Ovary (tissue), 9 donors: ENCODE measurements around the gene SERPING1. TPM values are rescaled to one million over a fixed set of nuclear protein-coding genes. Genes with fewer than 3 reads are reported as not detected.
A peak's percentile ranks its signal among the peaks of the same experiment; 100 is the strongest.
"Not testable (repeated sequence)": the region's sequence is repeated elsewhere in the genome, so short reads cannot be mapped to it uniquely, and the experiment has no call there.

ENCODE experiments used
- DNase-seq, 5 donors: peaks; one replicate each; pipeline ENCODE4 v3.0.0-alpha.2; 2019 to 2020
- H3K27ac ChIP-seq, 2 donors: fragments of 200-600 bp; one replicate each; pipeline versions ENCODE4 v1.5.1 to v1.8.0; 2019 to 2022
- H3K27me3 ChIP-seq: fragments of 200-600 bp; one replicate; pipeline ENCODE4 v1.8.0; 2022
- H3K36me3 ChIP-seq: fragments of 200-600 bp; sonication (generic); one replicate; pipeline ENCODE4 v1.5.1; 2019
- H3K4me1 ChIP-seq: one replicate; pipeline ENCODE4 v1.8.1; 2013; ENCODE audit warnings: mild to moderate bottlenecking, moderate library complexity; ENCODE audit not compliant: insufficient read depth
- H3K4me3 ChIP-seq: fragments of 200-600 bp; sonication (generic); one replicate; pipeline ENCODE4 v1.5.1; 2017
- H3K9me3 ChIP-seq, 2 donors: fragments of 200-600 bp in 1 of 2; sonication (generic) in 1 of 2; one replicate each; pipeline versions ENCODE4 v1.5.1 to v1.8.1; 2013 to 2019; ENCODE audit warnings: mild to moderate bottlenecking in 1 of 2, moderate library complexity in 1 of 2
- CTCF ChIP-seq, 3 donors: fragments of 450-650 bp in 2 of 3; fragments of 200-600 bp in 1 of 3; IDR thresholded peaks; one replicate each; pipeline versions ENCODE4 v1.5.1 to v1.8.0; 2016 to 2022; ENCODE audit warnings: antibody characterized with exemption in 3 of 3, mild to moderate bottlenecking in 1 of 3
- EP300 ChIP-seq: sonication (generic); formaldehyde crosslinking; IDR thresholded peaks from one replicate; pipeline ENCODE4 v1.6.1; 2017; ENCODE audit warnings: antibody characterized with exemption
- POLR2A ChIP-seq: fragments of 450-650 bp; IDR thresholded peaks from one replicate; pipeline ENCODE4 v1.6.1; 2017; ENCODE audit warnings: antibody characterized with exemption, mild to moderate bottlenecking, moderate library complexity
- WGBS, 3 donors: extraction: QIAGEN DNeasy Blood & Tissue Kit in 1 of 3; methylation state at CpG; one replicate each; pipeline versions ENCODE4 v1.1.5 to v1.1.7; 2013 to 2017; 5-methylcytosine and 5-hydroxymethylcytosine counted together
- intact Hi-C, 4 donors: fragments of 100-400 bp; cut with DNase I; formaldehyde crosslinking; loops; one replicate each; pipeline versions ENCODE4 v1.11.0 to v1.15.1; 2022 to 2023
- polyA plus RNA-seq, 2 donors: library from polyadenylated mRNA; stranded (reverse); fragments of 200-250 nt in 1 of 2; fragments of 350-450 nt in 1 of 2; fragmentation: Illumina TruSeq in 1 of 2; extraction: RNeasy Lipid Tissue Mini Kit (QIAGEN cat#74804) in 1 of 2; gene quantifications; one replicate each; pipeline ENCODE4 v1.2.3, GENCODE V29; 2013 to 2014
- total RNA-seq, 7 donors: library from RNA; depleted of rRNA in 2 of 7; stranded (reverse); fragments of >200 nt in 2 of 7; fragmentation: NEBNext Ultra II Directional in 3 of 7; extraction: Animal tissue kit (Norgen Biotek cat#: 25700) in 3 of 7; gene quantifications; one replicate each; pipeline versions ENCODE4 v1.1.0 to v1.2.4, GENCODE V29; 2016 to 2023
- donor health status: DM: no; HTN: no; CAD: no; lungs with moderate emphysema.
- donor health status: DM: no; HTN: no; CAD: no.
- donor health status: Bipolar disorder and iron deficiency.
- donor health status: DM: yes; HTN: yes; CAD: no.
- donor health status: DM: no; HTN: no; CAD: no.
- donor health status: DM: yes; HTN: yes; CAD: no.

Gene SERPING1
- total and polyA plus RNA-seq, 9 donors = 454 to 2,358 (median 729) TPM

- no peak for DNase-seq
- WGBS, 3 donors = 76 to 83% (median 81%) methylated on average over 7 of the region's 7 CpGs
Measured at GRCh38 chr11:57651408-57651807, 53.9 kb downstream of the SERPING1 start.

GRCh38 chr11:57652230-57652629 is 54.7 kb downstream of the SERPING1 start:
- intact Hi-C loops = loop anchor here in 1 of 4 donors (10.0 kb wide), 1 partner anchor 327 kb away; the partner anchor contains the start of gene TNKS1BP1
- H3K27me3 ChIP-seq, H3K36me3 ChIP-seq, H3K27ac ChIP-seq, H3K4me3 ChIP-seq, DNase-seq, H3K9me3 ChIP-seq: not testable (repeated sequence)
- peaks cover 14% of the 10 kb centered on the region for H3K4me1 ChIP-seq
- WGBS, 3 donors = 77 to 80% (median 77%) methylated on average over 14 of the region's 14 CpGs

More at GRCh38 chr11:57651408-57651807, 53.9 kb downstream of the SERPING1 start:
- H3K36me3 ChIP-seq = no peaks in the 10 kb centered on the region
- no peaks in the 10 kb centered on the region for H3K9me3 ChIP-seq
- H3K4me1 ChIP-seq = peaks cover 21% of the 10 kb centered on the region
- no peak overlapping the region for H3K27ac ChIP-seq
- intact Hi-C loops = loop anchor here in 1 of 4 donors (10.0 kb wide), 1 partner anchor 327 kb away; the partner anchor contains the start of gene TNKS1BP1
- H3K27me3 ChIP-seq = no peaks in the 10 kb centered on the region
- H3K4me3 ChIP-seq = no peak overlapping the region
- TF ChIP-seq POLR2A = no peak
- no peak for TF ChIP-seq EP300

- DNase-seq = no peak
- WGBS, 3 donors = 28 to 38% (median 35%) methylated on average over 3 of the region's 3 CpGs
Measured at GRCh38 chr11:57652662-57653061, 55.2 kb downstream of the SERPING1 start.

GRCh38 chr11:57653163-57653562 is 55.7 kb downstream of the SERPING1 start:
- Histone ChIP-seq H3K4me3 (no peak overlapping the region), H3K9me3 (no peaks in the 10 kb centered on the region), H3K27me3 (no peaks in the 10 kb centered on the region), H3K27ac (no peak overlapping the region), H3K36me3 (no peaks in the 10 kb centered on the region), H3K4me1 (peaks cover 9% of the 10 kb centered on the region)
- WGBS, 3 donors = 15 to 22% (median 21%) methylated on average over 3 of the region's 3 CpGs
- DNase-seq = no peak
- no peak for TF ChIP-seq CTCF (IDR thresholded peaks at IDR 0.05)
- TF ChIP-seq EP300 = no peak
- intact Hi-C loops = loop anchor here in 1 of 4 donors (10.0 kb wide), 1 partner anchor 328 kb away; the partner anchor contains the start of gene TNKS1BP1

More at GRCh38 chr11:57652662-57653061, 55.2 kb downstream of the SERPING1 start:
- TF ChIP-seq EP300 (no peak), CTCF (IDR thresholded peaks at IDR 0.05) (no peak), POLR2A (no peak)
- Histone ChIP-seq H3K27ac (no peak overlapping the region), H3K36me3 (no peaks in the 10 kb centered on the region), H3K4me1 (peaks cover 12% of the 10 kb centered on the region), H3K4me3 (no peak overlapping the region), H3K9me3 (no peaks in the 10 kb centered on the region), H3K27me3 (no peaks in the 10 kb centered on the region)
- intact Hi-C loops = loop anchor here in 1 of 4 donors (10.0 kb wide), 1 partner anchor 328 kb away; the partner anchor contains the start of gene TNKS1BP1

- DNase-seq = no peak
- no peaks in the 10 kb centered on the region for H3K36me3 ChIP-seq
Measured at GRCh38 chr11:57656885-57657193, 59.4 kb downstream of the SERPING1 start.

More at GRCh38 chr11:57656885-57657193, 59.4 kb downstream of the SERPING1 start:
- H3K4me3 ChIP-seq = peak overlapping the region; percentile 42
- H3K4me1 ChIP-seq = peaks cover 5% of the 10 kb centered on the region
- H3K27ac ChIP-seq = peak overlapping the region; percentile 56 to 84
- no peak for TF ChIP-seq EP300
- no peak for TF ChIP-seq CTCF (IDR thresholded peaks at IDR 0.05)
- no peak for TF ChIP-seq POLR2A
- no peaks in the 10 kb centered on the region for H3K9me3 ChIP-seq
- 11 to 12% (median 12%) methylated on average over 5 of the region's 5 CpGs for WGBS, 3 donors
- H3K27me3 ChIP-seq = no peaks in the 10 kb centered on the region
- intact Hi-C loops = loop anchor here in 1 of 4 donors (10.0 kb wide), 1 partner anchor 332 kb away; the partner anchor contains the start of gene TNKS1BP1
